T-helper 22 cell (primary cell): ENCODE results near the gene SOS1.

Source experiments
- DNase-seq: peaks from one replicate; pipeline ENCODE4 v3.0.0-alpha.2; 2020; ENCODE audit warnings: low read depth

Gene SOS1

GRCh38 chr2:39024833-39025232 is 96.0 kb downstream of the SOS1 start:
- DNase-seq = no peak

DNA sequence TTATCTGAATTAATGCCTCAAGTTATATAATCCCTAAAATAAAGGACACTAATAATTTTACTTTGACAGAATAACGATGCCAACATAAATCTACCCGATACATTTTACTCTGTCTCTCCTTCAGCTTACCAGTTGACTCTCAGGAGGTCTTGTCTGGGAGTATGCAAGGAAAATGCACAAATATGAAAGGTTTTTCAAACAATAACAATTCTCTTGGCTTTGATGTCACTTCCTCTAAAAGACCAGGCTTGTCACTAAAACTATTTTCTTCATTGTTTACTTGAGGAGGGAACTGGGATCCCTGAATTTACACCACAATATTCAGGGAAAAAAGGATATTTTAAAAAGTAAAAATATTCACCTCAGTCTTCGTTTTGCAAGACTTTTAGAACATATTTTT is 97.2 kb downstream of the SOS1 start:
- DNase-seq = no peak

GRCh38 chr2:39022642-39023235 is 98.1 kb downstream of the SOS1 start:
- DNase-seq = no peak

DNA sequence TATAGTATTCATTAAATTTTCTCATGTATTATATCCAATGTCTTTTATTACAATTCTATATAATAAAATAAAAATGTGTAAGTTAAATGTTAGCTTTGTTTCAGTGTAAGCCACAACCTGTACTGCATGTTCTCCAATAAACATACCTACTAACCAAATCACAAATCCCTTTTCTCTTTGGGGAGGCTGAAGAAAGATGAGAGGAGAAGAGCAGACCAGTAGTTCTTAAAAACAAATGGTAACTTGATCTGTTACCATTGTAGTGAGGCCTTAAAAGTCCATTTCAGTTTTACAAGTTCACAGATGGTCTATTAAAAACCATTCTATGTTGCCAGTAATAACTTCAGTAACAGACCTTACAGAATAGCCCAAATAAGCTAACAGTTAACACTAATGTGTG is 100.5 kb downstream of the SOS1 start:
- DNase-seq = no peak

DNA sequence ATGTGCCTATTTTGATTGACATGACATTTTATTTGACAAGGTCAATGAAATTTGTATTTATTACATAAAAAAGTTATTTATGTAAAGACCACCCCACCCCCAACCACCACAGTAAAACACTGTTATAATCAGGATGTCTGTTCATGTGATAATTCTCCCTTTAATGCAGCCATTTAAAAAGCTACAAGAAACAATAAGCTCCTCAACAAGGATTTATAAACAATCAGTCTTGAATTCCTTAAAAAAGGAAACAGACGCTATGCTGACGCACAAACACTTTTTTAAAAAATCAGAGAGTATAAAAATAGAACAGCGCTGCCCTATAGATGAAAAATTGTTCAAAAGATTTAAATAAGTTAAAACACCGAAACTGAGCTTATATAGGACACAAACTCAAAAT is 102.2 kb downstream of the SOS1 start:
- no peak for DNase-seq

DNA sequence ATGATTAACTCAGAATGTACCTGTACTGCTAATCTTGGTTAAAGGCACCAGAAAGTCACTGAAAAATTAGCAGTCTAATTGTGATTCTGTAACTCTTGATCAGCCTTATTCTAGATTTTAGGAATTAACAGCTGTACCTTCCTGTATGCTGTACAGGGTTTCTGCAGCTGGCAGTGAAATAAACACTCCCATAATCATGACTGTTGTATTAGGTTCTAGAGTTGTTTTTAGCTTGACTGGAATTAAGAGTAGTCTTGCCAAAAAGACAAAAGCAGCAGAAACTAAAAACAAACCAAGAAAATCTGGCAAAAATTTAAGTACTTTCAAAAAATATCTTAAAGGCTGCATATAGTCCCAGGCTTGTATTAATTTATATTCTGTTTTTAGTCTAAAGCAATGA is 103.5 kb downstream of the SOS1 start:
- no peak for DNase-seq

- no peak for DNase-seq
Measured at GRCh38 chr2:39015424-39015823, 105.4 kb downstream of the SOS1 start.

DNA sequence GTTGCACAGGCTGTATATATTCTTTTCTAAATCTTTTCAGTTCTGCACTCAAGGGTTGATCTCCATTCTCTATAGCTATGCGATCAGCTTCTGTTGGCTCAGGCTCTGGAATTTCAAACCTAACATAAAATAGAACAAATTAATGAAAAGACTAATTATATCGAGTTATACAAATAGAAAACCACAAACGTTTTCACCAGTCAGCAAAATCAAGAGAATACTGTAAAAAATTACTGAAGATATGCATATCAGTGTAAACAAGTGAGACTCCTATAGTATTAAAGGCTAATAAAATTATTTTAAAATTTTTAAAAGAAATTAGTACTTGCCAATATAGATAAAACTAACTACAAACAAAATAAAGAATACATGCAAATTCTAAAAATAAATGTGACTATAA is 107.0 kb downstream of the SOS1 start:
- no peak for DNase-seq

GRCh38 chr2:39008665-39009064 is 112.2 kb downstream of the SOS1 start:
- no peak for DNase-seq

DNA sequence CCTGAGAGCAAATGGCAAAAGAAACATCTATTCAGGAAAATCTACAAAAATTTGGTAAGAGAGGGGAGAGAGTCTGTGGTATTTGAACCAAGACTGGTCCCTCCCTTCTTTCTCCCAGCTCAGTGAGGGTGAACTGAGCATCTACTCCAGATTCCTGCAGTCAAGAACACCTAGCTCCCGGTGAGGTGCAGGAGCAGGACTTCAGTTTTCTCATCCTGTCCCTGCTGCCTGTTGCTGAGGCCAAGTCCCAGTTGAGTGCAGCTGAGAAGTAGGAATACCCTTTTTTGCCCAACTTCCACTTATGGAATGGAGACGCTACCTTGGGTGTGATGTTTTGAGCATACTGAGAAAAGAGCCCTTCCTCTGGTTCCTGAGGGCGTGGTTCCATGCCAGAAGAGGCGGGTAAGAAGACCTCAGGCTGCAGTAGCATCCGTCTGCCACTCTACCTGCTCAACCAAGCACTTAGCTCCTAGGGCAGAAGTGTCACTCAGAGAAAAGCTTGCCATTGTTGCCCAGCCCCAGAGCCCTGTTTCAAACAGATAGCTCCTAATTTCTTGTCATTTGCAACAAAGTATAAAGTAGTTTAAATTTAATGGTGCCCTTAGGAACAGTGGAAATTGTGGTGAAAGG is 112.9 kb downstream of the SOS1 start:
- DNase-seq = no peak

GRCh38 chr2:39000552-39000951 is 120.3 kb downstream of the SOS1 start:
- no peak for DNase-seq

GRCh38 chr2:38997781-38998180 is 123.1 kb downstream of the SOS1 start:
- DNase-seq = no peak

- no peak for DNase-seq
Measured at GRCh38 chr2:38991899-38992298, 129.0 kb downstream of the SOS1 start.

GRCh38 chr2:38988716-38989115 is 132.1 kb downstream of the SOS1 start:
- no peak for DNase-seq

DNA sequence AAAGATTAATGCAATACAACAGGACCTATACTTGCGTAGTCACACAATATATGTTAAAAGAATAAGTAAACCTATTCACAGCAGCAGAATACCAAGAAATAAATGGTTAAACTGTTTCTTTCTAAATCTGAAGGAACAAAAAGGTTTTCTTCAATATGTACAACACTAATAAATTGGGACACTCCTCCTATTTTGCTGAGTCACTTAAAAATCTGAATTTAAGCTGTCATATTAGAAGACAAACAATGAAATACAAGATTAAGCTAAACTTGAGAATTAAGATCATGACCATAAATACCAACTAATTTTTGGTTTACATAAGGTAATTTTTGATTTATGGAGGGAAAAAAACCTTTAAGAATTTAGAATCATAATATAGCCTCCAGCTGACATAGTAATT is 138.4 kb downstream of the SOS1 start:
- DNase-seq = no peak

DNA sequence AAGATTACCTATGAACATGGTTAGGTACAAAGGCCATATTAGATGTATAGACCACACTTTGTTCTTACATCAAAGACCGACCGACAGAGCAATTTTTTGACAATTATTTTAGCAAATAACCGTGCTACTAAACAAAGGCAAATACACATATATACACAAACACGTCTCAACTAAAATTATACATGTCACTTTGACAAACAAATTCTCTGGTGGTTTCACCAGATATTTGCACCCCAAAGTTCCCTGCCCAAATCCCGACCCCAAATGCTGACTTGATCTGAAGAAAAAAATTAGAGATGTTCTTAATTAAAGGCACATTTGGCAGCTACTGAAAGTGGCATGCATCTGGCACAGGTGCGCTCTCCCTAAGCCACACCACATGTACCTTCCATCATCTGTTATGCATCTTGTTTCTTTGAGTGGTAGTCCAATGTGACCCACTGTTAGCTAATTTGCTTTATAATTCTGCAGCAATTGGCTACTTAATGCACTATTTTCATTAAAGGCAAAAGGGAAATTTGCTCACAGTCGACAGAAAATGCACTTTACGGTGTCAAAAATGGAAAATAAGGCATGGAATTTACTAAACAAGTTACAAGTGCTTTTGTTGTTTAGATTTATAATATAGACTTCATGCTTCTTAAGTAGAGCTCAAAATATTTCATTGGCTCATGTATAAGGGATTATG is 139.0 kb downstream of the SOS1 start:
- no peak for DNase-seq

DNA sequence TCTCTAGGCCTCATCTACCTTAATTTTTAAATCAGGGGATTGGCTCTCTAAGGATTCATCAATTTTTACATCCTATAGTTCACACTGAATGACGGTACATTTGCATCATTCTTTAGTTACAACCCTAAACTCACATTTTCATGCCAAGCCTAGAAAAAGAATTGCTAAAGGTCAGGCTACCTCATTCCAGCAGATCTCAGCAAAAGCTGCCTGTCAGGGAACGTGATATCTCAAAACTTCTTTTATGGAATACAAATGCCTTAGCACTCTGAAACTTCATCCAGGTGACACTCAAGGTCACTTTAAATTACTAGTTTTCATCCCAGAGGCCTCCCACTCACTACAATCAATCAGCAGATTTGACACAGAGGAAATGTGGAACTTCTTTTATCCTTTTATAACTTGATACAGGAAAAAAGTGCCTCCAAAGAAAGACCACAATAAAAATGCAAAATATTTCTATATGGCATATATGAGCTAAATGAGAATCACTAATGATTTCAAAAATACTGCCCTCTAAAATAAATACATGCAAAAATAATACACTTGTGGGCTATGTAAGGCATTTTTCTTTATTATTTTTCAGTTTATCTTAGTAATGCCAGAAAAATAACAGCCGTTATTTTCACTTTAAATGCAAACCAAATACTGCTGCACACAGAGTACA is 139.7 kb downstream of the SOS1 start:
- DNase-seq = no peak

GRCh38 chr2:38978908-38979307 is 141.9 kb downstream of the SOS1 start:
- DNase-seq = no peak

DNA sequence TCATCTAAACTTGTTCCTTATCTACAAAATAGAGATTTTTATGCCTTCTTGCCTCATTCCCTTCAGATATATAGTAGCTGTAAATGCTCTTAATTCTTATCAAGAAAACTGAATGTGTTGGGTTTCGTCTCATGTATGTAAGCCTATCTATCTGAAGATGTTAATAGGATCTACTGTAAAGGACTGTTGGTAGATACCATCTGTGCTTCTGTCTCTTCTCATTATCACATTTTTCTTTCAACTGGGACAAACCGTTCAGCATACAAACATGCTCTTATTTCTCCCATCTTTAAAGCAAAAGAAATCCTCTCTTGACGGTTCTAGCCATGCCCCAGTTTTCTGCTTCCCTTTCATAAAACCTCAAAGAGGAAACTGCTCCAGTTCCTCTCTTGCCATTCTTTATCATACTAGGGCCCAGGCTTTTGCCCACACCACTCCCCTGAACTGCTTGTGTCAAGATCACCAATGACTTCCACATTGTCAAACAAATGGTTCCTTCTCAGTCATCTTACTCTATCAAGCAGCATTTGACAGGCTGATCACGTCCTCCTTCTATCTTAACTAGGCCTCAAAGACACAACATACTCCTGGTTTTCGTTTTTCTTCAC is 142.5 kb downstream of the SOS1 start:
- DNase-seq = no peak

- DNase-seq = no peak
Measured at GRCh38 chr2:38977047-38977446, 143.8 kb downstream of the SOS1 start.

- DNase-seq = no peak
Measured at GRCh38 chr2:38975042-38975441, 145.8 kb downstream of the SOS1 start.

DNA sequence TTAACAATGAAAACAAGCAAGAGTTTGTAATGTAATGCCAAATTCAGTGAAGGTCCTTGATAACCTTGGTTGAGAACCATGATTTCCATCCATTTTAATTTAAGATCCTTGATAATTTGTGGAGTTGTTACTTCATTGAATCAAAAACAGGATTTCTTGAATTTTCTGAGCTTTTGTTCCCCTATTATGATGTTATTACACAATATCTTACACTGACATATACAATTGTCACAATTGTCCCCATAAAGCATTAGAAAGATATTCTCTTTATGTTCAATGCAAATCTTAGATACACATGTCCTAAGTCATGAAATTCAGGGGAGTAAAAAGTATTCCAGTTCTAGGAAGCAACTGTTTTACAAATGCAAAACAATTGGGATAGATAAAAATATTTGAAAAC is 147.6 kb downstream of the SOS1 start:
- no peak for DNase-seq

- DNase-seq = no peak
Measured at GRCh38 chr2:38971377-38971776, 149.5 kb downstream of the SOS1 start.
